Subcutaneous adipose tissue (tissue), 4 donors: Measurements from ENCODE around the gene SCARB2. TPM values are rescaled to one million over a fixed set of nuclear protein-coding genes. Genes with fewer than 3 reads are reported as not detected.

ENCODE experiments used
- total RNA-seq, 4 donors: library from RNA; depleted of rRNA; stranded (reverse); fragments of >200 nt; gene quantifications; one replicate each; pipeline ENCODE4 v1.1.0, GENCODE V29; 2016
- TF ChIP-seq, protein P1 (sequence below): fragments of 450-650 bp; IDR thresholded peaks from one replicate; pipeline ENCODE4 v1.5.1; 2016; ENCODE audit warnings: low read depth, mild to moderate bottlenecking, control low read depth, antibody characterized with exemption, moderate library complexity

The SCARB2 gene
- total RNA-seq, 4 donors from 2014 or later: 160 to 308 (median 169) TPM

DNA sequence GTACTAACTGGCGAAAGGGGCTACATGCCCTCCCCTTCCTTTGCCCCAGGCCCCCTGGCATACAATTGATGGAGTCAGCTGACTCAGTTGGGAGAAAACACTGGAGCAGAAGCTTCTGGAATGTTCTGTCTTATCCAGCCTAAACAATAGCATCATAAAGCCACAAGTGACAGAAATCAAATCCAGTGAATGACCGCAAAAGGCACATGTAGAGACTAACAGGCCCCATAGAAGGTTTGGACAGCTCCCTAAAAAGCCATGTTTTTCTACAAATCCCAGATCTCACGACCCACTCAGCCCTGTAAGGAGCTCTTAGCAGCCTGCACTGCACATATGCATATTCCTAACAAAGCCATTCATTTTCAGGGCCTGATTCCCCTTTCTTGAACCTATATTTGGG lies 25.1 kb downstream of the SCARB2 start:
- TF ChIP-seq, protein P1, sequence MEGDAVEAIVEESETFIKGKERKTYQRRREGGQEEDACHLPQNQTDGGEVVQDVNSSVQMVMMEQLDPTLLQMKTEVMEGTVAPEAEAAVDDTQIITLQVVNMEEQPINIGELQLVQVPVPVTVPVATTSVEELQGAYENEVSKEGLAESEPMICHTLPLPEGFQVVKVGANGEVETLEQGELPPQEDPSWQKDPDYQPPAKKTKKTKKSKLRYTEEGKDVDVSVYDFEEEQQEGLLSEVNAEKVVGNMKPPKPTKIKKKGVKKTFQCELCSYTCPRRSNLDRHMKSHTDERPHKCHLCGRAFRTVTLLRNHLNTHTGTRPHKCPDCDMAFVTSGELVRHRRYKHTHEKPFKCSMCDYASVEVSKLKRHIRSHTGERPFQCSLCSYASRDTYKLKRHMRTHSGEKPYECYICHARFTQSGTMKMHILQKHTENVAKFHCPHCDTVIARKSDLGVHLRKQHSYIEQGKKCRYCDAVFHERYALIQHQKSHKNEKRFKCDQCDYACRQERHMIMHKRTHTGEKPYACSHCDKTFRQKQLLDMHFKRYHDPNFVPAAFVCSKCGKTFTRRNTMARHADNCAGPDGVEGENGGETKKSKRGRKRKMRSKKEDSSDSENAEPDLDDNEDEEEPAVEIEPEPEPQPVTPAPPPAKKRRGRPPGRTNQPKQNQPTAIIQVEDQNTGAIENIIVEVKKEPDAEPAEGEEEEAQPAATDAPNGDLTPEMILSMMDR: no peak

DNA sequence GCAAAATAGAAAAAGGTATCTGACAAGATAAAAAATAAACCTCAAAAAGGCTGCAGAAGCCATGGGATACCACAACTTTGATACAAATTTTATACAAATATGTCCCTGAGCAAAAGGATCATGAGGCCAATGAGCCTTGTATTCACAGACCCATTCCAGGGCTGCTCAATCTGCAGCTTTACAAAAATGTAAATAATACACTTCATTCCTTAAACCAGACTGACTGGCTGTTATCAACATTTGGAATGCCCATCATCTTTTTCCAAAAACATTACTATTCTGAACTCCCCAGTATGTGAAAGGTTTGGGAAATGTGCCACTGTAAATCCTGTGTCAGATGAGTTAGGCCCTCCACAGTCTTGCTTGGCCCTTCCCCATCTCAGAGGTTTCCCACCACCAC lies 25.5 kb downstream of the SCARB2 start:
- TF ChIP-seq, protein P1: no peak

DNA sequence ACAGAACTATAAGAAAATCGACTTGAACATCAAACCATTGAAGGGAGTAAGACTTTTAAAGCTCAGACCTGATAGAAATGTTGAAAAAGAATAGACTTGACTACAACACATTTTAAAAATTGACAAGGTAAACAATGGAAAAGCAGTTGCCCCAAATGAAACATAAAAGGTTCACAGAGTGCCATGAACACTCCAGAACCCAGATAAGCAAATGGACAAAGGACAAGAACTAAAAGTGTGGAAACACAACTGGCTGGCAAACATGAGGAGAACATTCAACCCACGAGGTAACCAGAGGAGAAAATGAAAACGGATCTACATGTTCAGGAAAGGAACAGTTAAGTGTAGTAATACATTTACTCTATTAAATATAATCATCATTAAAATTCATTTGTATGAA lies 26.5 kb downstream of the SCARB2 start:
- TF ChIP-seq, protein P1: no peak

DNA sequence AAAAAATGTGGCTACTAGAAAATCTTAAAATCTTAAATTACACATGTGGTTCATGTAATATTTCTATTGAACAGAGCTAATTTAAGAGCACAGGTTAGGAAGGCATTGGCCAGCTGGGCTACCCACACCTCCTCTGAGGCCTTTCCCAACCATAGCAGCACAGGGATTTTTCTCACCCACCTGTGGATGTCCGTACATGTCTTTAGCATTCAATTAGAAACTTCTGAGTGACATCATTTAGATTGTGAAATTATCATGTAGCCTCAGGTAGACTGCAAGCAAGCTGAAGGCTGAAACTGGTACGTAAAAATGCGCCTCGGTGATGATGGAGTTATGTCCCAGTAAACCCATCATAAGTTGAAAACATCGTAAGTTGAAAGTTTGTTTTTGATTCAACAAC lies 31.2 kb downstream of the SCARB2 start:
- TF ChIP-seq, protein P1: no peak

DNA sequence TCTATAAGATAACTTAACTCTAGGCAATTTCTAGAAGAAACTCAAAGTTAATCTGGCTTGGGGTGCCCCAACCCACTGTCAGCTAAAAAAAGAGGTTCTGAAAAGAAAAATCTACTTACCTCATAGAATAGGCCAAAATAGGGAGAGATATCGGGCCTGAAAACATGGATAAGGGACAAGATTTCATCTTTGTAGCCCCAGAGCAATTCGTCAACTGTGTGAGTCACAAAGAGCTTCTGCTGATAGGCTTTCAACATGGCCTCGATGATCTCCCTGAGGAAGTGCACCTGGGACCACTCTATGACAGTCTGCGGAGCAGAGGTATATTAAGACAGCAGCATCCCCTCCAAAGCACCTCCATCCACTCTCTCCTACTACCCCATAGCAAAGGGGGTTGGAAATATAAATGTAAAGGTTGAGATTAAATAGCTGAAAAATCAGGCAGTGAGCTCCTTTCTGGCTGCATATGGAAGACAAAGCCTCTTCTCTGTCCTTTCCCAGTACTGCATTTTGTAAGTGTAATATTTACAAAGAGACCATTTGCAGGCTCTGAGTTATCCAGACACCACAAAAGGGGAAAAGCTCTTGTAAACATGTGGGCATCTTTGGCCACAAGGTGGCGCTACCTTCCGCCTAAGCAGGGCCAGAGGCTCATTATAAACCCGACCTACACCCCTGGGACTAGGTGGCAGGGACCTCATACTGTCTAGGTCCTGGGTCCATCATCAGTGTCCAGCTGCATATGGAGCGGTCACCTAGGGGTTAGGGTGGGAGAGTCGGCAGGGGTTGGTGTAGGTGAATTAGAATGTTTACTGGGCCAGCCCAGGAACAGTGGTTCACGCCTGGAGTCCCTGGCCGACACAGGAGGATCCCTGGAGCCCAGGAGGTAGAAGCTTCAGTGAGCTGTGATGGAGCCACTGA lies 34.0 kb downstream of the SCARB2 start:
- TF ChIP-seq, protein P1: no peak

DNA sequence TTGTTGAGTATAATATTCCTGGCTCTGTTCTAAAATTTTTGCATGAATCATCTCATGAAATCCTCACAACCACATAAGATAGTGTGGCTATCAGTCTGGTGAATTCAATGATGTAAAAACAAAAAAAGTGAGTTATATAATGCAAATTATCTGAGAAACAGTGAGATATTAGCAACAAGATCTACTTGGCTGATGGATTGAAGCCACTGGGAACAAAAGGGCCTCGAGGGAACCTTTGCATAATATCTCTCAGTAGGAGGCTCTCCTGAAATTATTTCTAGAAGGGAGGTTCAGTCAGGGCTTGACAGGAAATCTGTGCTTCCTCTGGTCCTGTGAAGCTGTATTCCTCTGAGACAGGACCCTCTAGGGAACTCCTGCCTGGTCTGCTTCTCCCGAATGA lies 35.3 kb downstream of the SCARB2 start:
- TF ChIP-seq, protein P1: no peak

DNA sequence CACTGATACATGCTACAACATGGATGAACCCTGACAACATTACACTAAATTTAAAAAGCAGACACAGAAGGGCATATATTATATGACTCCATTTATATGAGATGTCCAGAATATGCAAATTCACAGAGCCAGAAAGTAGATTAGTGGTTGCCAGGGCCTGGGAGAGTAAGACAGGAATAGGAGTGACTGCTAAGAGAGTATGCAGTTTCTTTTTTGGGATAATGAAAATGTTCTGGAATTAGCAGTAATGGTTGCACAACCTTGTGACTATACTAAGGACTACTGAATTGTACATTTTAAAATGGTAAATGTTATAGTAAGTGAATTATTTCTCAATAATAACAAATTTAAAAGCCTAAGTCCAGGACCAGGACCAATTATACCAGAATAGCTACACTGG lies 35.9 kb downstream of the SCARB2 start:
- TF ChIP-seq, protein P1: no peak
